Measurements from ENCODE around the gene EIF4E2. TPM values are rescaled to one million over a fixed set of nuclear protein-coding genes. Genes with fewer than 3 reads are reported as not detected.

EIF4E2 gene
- total and polyA plus RNA-seq, 2 of the 13 experiments (the other 11 are each of a cell fraction or from before 2014, with no cell fraction given): 25.0 to 101 TPM

DNA sequence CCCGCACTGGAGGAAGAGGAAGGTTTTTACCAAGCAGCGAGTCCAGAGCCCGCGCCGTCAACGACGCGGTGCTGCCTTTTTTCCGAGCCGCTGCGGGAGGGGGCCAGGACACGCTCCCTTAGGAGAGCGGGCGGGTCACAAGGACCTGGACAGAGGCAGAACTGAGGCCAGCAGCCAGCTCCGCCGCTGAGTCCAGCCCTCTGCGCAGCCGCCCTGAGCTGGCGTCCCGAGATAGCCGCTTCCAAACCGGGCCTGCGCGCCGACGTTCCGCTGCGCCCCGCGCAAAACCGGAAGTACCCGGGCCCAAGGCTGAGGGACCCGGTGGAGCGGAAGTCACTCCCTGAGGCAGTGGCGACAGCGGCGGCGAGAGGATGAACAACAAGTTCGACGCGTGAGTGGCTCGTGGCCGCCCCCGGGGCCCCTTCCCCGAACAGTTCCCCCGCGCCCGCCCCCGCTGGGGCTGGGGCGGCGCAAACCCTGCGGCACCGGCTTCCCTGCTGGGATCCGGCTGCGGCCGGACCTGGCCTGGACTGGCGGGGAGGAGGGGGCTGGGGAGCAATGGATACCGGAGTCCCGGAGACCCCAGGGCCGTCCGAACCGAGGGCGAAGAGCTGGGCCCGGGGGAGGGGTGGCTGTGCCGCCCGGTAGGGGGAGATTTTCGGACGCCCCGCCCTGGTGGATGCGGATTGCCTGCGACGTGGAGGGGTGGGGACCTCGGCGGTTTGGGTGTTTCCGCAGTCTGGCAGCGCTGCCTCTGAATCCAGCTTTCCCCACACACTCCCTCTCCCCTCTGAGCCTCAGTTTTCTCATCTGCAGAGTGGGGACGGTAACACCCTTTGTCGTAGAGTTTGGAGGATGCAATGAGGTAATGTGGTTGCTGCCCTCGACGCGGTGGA lies at the start of gene EIF4E2, which contains the start of gene TIGD1 (continued):
- TF ChIP-seq ZNF292 (CRISPR knock-in tag; IDR thresholded peaks at IDR 0.05; ENCODE audit: borderline replicate concordance, low read depth): peak; percentile 66; the same call in 1 of the 2 replicates
- TF ChIP-seq, protein P1, sequence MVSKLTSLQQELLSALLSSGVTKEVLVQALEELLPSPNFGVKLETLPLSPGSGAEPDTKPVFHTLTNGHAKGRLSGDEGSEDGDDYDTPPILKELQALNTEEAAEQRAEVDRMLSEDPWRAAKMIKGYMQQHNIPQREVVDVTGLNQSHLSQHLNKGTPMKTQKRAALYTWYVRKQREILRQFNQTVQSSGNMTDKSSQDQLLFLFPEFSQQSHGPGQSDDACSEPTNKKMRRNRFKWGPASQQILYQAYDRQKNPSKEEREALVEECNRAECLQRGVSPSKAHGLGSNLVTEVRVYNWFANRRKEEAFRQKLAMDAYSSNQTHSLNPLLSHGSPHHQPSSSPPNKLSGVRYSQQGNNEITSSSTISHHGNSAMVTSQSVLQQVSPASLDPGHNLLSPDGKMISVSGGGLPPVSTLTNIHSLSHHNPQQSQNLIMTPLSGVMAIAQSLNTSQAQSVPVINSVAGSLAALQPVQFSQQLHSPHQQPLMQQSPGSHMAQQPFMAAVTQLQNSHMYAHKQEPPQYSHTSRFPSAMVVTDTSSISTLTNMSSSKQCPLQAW (CRISPR knock-in tag; IDR thresholded peaks at IDR 0.05): peak; percentile 98
- peak; percentile 99 for TF ChIP-seq KDM1A (CRISPR knock-in tag; IDR thresholded peaks at IDR 0.05)
- TF ChIP-seq NR1H2 (CRISPR knock-in tag; IDR thresholded peaks at IDR 0.05; ENCODE audit: borderline replicate concordance, low read depth): no peak
- no peak for TF ChIP-seq ZNF652 (CRISPR knock-in tag; IDR thresholded peaks at IDR 0.05; ENCODE audit: borderline replicate concordance, low read depth)
- peak; percentile 92 for TF ChIP-seq ZNF335 (CRISPR knock-in tag; IDR thresholded peaks at IDR 0.05)
- peak; percentile 92 for TF ChIP-seq ZNF205 (CRISPR knock-in tag; IDR thresholded peaks at IDR 0.05)
- peak; percentile 3; the same call in 1 of the 2 replicates for TF ChIP-seq SIX1 (CRISPR knock-in tag; IDR thresholded peaks at IDR 0.05; ENCODE audit: borderline replicate concordance)
- TF ChIP-seq SRSF9 (IDR thresholded peaks at IDR 0.05; ENCODE audit: borderline replicate concordance, insufficient read depth, low read depth, low read length, poor library complexity, severe bottlenecking): no peak
- peak; percentile 94 for TF ChIP-seq ZNF841 (CRISPR knock-in tag; IDR thresholded peaks at IDR 0.05; ENCODE audit: borderline replicate concordance)
- TF ChIP-seq, protein P2, sequence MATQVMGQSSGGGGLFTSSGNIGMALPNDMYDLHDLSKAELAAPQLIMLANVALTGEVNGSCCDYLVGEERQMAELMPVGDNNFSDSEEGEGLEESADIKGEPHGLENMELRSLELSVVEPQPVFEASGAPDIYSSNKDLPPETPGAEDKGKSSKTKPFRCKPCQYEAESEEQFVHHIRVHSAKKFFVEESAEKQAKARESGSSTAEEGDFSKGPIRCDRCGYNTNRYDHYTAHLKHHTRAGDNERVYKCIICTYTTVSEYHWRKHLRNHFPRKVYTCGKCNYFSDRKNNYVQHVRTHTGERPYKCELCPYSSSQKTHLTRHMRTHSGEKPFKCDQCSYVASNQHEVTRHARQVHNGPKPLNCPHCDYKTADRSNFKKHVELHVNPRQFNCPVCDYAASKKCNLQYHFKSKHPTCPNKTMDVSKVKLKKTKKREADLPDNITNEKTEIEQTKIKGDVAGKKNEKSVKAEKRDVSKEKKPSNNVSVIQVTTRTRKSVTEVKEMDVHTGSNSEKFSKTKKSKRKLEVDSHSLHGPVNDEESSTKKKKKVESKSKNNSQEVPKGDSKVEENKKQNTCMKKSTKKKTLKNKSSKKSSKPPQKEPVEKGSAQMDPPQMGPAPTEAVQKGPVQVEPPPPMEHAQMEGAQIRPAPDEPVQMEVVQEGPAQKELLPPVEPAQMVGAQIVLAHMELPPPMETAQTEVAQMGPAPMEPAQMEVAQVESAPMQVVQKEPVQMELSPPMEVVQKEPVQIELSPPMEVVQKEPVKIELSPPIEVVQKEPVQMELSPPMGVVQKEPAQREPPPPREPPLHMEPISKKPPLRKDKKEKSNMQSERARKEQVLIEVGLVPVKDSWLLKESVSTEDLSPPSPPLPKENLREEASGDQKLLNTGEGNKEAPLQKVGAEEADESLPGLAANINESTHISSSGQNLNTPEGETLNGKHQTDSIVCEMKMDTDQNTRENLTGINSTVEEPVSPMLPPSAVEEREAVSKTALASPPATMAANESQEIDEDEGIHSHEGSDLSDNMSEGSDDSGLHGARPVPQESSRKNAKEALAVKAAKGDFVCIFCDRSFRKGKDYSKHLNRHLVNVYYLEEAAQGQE (IDR thresholded peaks at IDR 0.05; ENCODE audit: borderline replicate concordance in 1 of 2, low read depth in 1 of 2, low read length in 2 of 2): peak in 1 of 2 experiments; percentile 51; a peak in 2 of 4 replicates
- TF ChIP-seq, protein P3, sequence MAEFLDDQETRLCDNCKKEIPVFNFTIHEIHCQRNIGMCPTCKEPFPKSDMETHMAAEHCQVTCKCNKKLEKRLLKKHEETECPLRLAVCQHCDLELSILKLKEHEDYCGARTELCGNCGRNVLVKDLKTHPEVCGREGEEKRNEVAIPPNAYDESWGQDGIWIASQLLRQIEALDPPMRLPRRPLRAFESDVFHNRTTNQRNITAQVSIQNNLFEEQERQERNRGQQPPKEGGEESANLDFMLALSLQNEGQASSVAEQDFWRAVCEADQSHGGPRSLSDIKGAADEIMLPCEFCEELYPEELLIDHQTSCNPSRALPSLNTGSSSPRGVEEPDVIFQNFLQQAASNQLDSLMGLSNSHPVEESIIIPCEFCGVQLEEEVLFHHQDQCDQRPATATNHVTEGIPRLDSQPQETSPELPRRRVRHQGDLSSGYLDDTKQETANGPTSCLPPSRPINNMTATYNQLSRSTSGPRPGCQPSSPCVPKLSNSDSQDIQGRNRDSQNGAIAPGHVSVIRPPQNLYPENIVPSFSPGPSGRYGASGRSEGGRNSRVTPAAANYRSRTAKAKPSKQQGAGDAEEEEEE (CRISPR knock-in tag; IDR thresholded peaks at IDR 0.05; ENCODE audit: borderline replicate concordance): 0 out of 2 replicates have a peak, but pooled peaks have one; percentile 68
- peak; percentile 75 for TF ChIP-seq FIP1L1 (IDR thresholded peaks at IDR 0.05; ENCODE audit: borderline replicate concordance, insufficient read depth, low read depth, low read length)
- TF ChIP-seq, protein P4, sequence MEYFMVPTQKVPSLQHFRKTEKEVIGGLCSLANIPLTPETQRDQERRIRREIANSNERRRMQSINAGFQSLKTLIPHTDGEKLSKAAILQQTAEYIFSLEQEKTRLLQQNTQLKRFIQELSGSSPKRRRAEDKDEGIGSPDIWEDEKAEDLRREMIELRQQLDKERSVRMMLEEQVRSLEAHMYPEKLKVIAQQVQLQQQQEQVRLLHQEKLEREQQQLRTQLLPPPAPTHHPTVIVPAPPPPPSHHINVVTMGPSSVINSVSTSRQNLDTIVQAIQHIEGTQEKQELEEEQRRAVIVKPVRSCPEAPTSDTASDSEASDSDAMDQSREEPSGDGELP (IDR thresholded peaks at IDR 0.05; ENCODE audit: borderline replicate concordance, low read depth): peak; percentile 13; the same call in 1 of the 2 replicates
- no peak for TF ChIP-seq NFE2 (CRISPR knock-in tag; IDR thresholded peaks at IDR 0.05)
- TF ChIP-seq PHF5A (CRISPR knock-in tag; IDR thresholded peaks at IDR 0.05; ENCODE audit: low read depth, unreplicated experiment): peak; percentile 98

Data from HepG2 (cell line).